ENCODE measurements around the gene TUBGCP3. TPM values are rescaled to one million over a fixed set of nuclear protein-coding genes. Genes with fewer than 3 reads are reported as not detected.
"Not testable (repeated sequence)": the region's sequence is repeated elsewhere in the genome, so short reads cannot be mapped to it uniquely, and the experiment has no call there.

TUBGCP3 gene
- polyA plus RNA-seq, 1 experiment, result 15.7 TPM

DNA sequence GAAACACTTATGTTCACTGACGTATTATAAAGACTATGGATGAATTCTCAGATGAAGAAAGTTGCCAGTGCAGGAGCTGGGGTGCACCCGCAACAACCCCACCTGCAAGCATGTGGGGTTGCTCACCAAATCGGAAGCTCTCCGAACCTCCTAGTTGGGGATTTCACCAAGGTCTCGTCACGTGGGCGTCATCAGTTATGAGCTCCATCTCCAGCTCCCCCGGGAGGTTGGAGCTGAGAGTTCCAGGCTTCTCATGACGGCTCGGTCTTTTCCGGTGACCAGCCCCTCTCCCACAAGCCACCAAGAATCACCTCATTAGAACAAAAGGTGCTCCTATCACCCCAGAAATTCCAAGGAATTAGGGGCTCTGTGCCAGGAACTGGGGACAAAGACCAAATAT, 46.1 kb upstream of the TUBGCP3 start:
- POLR2A ChIA-PET, result no interaction called here
- no peak overlapping the region for H3K4me3 ChIP-seq (ENCODE audit: low read depth, low read length)
- peaks cover 8% of the 10 kb centered on the region for H3K27me3 ChIP-seq (ENCODE audit: control insufficient read depth, insufficient read depth, low read length)
- DNase-seq (ENCODE audit: low read depth), result no peak
- TF ChIP-seq, protein P1, sequence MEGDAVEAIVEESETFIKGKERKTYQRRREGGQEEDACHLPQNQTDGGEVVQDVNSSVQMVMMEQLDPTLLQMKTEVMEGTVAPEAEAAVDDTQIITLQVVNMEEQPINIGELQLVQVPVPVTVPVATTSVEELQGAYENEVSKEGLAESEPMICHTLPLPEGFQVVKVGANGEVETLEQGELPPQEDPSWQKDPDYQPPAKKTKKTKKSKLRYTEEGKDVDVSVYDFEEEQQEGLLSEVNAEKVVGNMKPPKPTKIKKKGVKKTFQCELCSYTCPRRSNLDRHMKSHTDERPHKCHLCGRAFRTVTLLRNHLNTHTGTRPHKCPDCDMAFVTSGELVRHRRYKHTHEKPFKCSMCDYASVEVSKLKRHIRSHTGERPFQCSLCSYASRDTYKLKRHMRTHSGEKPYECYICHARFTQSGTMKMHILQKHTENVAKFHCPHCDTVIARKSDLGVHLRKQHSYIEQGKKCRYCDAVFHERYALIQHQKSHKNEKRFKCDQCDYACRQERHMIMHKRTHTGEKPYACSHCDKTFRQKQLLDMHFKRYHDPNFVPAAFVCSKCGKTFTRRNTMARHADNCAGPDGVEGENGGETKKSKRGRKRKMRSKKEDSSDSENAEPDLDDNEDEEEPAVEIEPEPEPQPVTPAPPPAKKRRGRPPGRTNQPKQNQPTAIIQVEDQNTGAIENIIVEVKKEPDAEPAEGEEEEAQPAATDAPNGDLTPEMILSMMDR (IDR thresholded peaks at IDR 0.05; ENCODE audit: insufficient read depth, low read depth, low read length), result no peak
- no peaks in the 10 kb centered on the region for H3K36me3 ChIP-seq (ENCODE audit: control insufficient read depth, insufficient read depth, low read length)
- CTCF ChIA-PET, result interaction anchor here (1.4 kb wide), 1 partner anchor 241 kb away, joined by 4 read pairs; no protein-coding TSS in a partner anchor

- DNase-seq (ENCODE audit: low read depth); H3K27me3 ChIP-seq (ENCODE audit: control insufficient read depth, insufficient read depth, low read length); H3K4me3 ChIP-seq (ENCODE audit: low read depth, low read length); H3K36me3 ChIP-seq (ENCODE audit: control insufficient read depth, insufficient read depth, low read length); POLR2A ChIA-PET: not testable (repeated sequence)
- CTCF ChIA-PET, result interaction anchor here (1.1 kb wide), 1 partner anchor 9 kb away, joined by 3 read pairs; no protein-coding TSS in a partner anchor
These were observed 42.3 kb upstream of the TUBGCP3 start for GRCh38 chr13:112630226-112630625.

DNA sequence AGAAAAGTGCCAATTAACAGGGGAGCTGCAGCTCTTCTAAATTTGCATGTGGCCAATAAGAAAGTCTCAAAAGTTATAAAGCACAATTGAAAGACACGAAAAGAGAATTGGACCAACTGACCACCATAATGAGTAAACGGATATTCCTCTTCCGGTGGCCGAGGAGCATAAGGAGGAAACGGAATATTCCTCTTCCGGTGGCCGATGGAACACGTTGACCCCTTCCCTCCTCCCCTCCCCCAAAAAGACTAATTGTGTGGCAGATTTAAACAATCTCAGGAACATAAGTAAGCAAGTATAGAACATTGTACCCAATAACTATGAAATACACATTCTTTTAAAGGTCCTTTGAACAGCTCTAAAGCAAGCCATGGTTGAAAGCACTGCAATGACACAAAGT, 41.2 kb upstream of the TUBGCP3 start:
- Histone ChIP-seq H3K4me3 (ENCODE audit: low read depth, low read length) (no peak overlapping the region), H3K27me3 (ENCODE audit: control insufficient read depth, insufficient read depth, low read length) (peaks cover 2% of the 10 kb centered on the region), H3K36me3 (ENCODE audit: control insufficient read depth, insufficient read depth, low read length) (no peaks in the 10 kb centered on the region)
- POLR2A ChIA-PET, result no interaction called here
- TF ChIP-seq, protein P1 (IDR thresholded peaks at IDR 0.05; ENCODE audit: insufficient read depth, low read depth, low read length), result no peak
- DNase-seq (ENCODE audit: low read depth), result no peak
- CTCF ChIA-PET, result interaction anchor here (0.6 to 2.2 kb wide), 3 partner anchors 9 to 246 kb away, joined by 3 to 7 read pairs (median 4); no protein-coding TSS in a partner anchor

DNA sequence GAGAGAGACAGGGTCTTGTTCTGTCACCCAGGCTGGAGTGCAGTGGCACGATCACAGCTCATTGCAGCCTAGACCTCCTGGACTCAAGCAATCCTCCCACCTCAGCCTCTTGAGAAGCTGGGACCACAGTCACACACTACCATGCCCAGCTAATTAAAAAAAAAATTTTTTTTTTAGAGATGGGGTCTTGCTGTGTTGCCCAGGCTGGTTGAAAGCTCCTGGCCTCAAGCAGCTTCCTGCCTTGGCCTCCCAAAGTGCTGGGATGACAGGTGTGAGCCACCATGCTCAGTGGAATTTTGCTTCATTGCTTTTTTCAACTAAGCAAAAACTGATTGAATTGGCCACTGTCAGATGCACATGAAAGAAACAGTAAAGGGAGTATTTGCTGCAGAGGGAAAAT, 39.7 kb upstream of the TUBGCP3 start:
- H3K4me3 ChIP-seq (ENCODE audit: low read depth, low read length); DNase-seq (ENCODE audit: low read depth); POLR2A ChIA-PET; H3K36me3 ChIP-seq (ENCODE audit: control insufficient read depth, insufficient read depth, low read length); H3K27me3 ChIP-seq (ENCODE audit: control insufficient read depth, insufficient read depth, low read length): not testable (repeated sequence)
- CTCF ChIA-PET, result interaction anchor here (1.2 to 2.2 kb wide), 2 partner anchors 13 to 247 kb away, joined by 3 to 7 read pairs; no protein-coding TSS in a partner anchor

DNA sequence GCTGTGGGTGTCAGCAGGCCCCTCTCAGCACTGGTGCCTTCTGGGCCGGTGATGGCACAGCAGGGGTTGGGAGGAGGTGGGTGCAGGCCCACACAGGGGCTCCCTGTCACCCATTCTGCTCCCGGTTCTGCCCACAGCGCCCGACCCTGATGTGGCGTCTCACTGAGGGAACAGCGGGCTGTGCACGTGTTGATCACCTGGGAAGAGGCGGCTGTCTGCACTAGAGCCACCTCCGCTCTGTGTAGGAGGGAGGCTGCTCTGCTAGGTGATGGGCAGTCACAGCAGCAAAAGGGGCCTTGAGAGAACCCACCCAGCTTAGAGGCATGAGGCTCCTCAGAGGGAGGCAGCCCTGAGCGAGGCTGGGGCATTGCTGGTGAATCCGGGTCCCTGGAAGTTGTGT, 39.2 kb upstream of the TUBGCP3 start:
- TF ChIP-seq, protein P1 (IDR thresholded peaks at IDR 0.05; ENCODE audit: insufficient read depth, low read depth, low read length), result no peak
- DNase-seq (ENCODE audit: low read depth), result no peak
- ChIA-PET POLR2A (no interaction called here), CTCF (interaction anchor here (1.2 to 2.2 kb wide), 2 partner anchors 13 to 248 kb away, joined by 3 to 7 read pairs; no protein-coding TSS in a partner anchor)
- Histone ChIP-seq H3K36me3 (ENCODE audit: control insufficient read depth, insufficient read depth, low read length) (no peaks in the 10 kb centered on the region), H3K27me3 (ENCODE audit: control insufficient read depth, insufficient read depth, low read length) (peaks cover 3% of the 10 kb centered on the region), H3K4me3 (ENCODE audit: low read depth, low read length) (no peak overlapping the region)

DNA sequence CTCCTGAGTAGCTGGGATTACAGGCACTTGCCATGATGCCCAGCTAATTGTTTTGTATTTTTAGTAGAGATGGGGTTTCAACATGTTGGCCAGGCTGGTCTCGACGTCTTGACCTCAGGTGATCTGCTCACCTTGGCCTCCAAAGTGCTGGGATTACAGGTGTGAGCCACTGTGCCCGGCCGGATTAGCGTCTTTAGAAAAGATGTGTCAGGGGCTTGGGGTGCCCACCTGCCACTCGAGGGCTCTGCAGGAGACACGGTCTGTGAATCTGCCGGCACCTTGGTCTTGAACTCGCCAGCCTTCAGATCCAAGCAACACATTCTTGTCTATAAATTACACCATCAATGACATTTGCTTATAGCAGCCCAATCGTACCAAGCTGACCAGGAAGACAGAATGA, 38.8 kb upstream of the TUBGCP3 start:
- POLR2A ChIA-PET, result no interaction called here
- Histone ChIP-seq H3K27me3 (ENCODE audit: control insufficient read depth, insufficient read depth, low read length) (peaks cover 3% of the 10 kb centered on the region), H3K36me3 (ENCODE audit: control insufficient read depth, insufficient read depth, low read length) (no peaks in the 10 kb centered on the region), H3K4me3 (ENCODE audit: low read depth, low read length) (no peak overlapping the region)
- TF ChIP-seq, protein P1 (IDR thresholded peaks at IDR 0.05; ENCODE audit: insufficient read depth, low read depth, low read length), result no peak
- DNase-seq (ENCODE audit: low read depth), result no peak
- CTCF ChIA-PET, result interaction anchor here (1.2 kb wide), 1 partner anchor 248 kb away, joined by 3 read pairs; no protein-coding TSS in a partner anchor

All from BJ (cell line).